SHP77 treated with DMSO at 0.1 percent for 48 hours (cell line): ENCODE data around the gene NPEPPS.
A peak's percentile ranks its signal among the peaks of the same experiment; 100 is the strongest.

Source experiments
- DNase-seq: peaks from one replicate; lab custom pipeline; 2025; lab: John Stamatoyannopoulos, UW

Gene NPEPPS

DNA sequence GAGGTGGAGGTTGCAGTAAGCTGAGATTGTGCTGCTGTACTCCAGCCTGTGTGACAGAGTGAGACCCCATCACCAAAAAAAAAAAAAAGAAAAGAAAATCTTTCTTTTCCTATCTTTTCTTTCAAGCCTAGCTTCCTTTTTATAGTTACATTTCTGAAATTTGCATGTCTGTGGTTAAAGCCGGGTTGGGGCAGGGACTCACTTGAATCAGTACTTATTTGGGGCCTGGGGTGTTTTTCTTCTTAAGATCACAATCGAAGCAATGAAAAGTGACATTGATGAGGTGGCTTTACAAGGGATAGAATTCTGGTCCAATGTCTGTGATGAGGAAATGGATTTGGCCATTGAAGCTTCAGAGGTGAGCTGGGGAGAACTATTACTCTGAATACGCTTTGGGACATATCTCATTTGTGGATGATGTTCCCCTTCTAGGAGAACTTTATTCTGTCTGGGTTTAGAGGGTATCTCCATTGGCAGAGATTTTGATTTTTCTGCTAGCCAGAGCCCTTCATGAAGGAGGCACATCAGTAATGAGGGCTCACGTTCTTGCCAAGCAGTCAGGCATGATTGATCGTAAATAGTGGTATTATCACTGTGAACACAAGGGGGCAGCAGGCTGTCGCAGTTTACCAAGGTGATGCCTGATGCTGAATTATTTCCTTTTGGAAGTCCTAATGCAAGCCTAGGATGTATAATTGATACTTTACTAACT is 133.2 kb downstream of the NPEPPS start:
- peak; percentile 38 for DNase-seq

DNA sequence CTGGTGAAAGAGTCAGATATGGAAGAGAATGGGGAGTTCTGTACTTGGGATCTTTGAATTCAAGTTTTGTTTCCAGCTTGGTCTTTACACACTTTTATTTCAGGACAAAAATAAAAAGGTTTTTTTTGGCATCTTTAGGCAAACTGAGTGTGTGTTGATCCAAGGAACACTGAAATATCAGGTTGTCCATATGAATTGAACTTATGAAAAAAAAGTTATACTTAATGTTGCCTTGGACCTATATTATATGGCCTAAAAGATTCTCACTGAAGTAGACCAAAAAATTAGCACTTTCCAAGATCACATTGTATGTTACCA is 133.7 kb downstream of the NPEPPS start:
- DNase-seq: no peak

DNA sequence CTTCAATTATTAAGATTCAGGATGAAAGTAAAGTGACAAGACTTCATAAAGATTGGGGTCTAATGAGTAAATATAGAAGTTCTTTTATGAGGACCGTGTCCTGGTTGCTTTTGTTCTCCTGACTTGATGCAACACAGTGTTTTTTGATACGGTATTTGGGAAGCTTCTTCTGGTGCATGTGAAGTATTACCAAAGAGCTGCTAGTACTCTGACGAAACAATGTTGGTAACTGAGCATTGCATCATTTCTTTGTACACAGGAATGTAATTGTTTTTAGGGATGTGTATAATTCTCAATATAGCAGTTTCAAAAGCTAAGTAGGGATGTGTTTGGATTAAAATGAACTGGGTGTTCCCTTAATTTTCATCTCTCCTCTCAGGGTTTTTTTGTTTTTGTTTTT is 134.7 kb downstream of the NPEPPS start:
- DNase-seq: no peak

GRCh38 chr17:47669081-47669480 is 138.2 kb downstream of the NPEPPS start:
- DNase-seq: no peak

GRCh38 chr17:47670064-47670463 is 139.2 kb downstream of the NPEPPS start:
- DNase-seq: no peak
